Transverse colon (tissue), 4 donors: ENCODE measurements around the gene KRTAP5-5. TPM values are rescaled to one million over a fixed set of nuclear protein-coding genes. Genes with fewer than 3 reads are reported as not detected.
A peak's percentile ranks its signal among the peaks of the same experiment; 100 is the strongest.

Source experiments
- DNase-seq: peaks from one replicate; pipeline ENCODE4 v3.0.0-alpha.2; 2019
- H3K27ac ChIP-seq, 4 donors: fragments of 200-600 bp; sonication (generic); 2 replicates each; pipeline ENCODE4 v1.5.1; 2016 to 2018; ENCODE audit warnings: inconsistent platforms in 4 of 4
- H3K27me3 ChIP-seq: fragments of 200-600 bp; sonication (generic); 2 replicates; pipeline ENCODE4 v1.5.1; 2017; ENCODE audit warnings: inconsistent platforms
- H3K36me3 ChIP-seq, 4 donors: fragments of 200-600 bp; sonication (generic); 2 replicates each; pipeline ENCODE4 v1.5.1; 2017 to 2019; ENCODE audit warnings: inconsistent platforms in 4 of 4
- H3K4me1 ChIP-seq, 4 donors: fragments of 200-600 bp; sonication (generic); 2 replicates each; pipeline ENCODE4 v1.5.1; 2017 to 2020; ENCODE audit warnings: inconsistent platforms in 4 of 4
- H3K4me3 ChIP-seq, 4 donors: fragments of 200-600 bp; sonication (generic); 1 replicate in 1 of 4; 2 replicates in 3 of 4; pipeline versions ENCODE4 v1.5.1 to v1.6.1; 2017 to 2019; ENCODE audit warnings: inconsistent platforms in 4 of 4
- H3K9me3 ChIP-seq, 2 donors: fragments of 200-600 bp; sonication (generic); 2 replicates each; pipeline ENCODE4 v1.5.1; 2017 to 2019; ENCODE audit warnings: inconsistent platforms in 2 of 2
- CTCF ChIP-seq, 5 experiments: fragments of 200-600 bp in 3 of 5; fragments of 450-650 bp in 2 of 5; sonication (generic) in 3 of 5; IDR thresholded peaks; 1 replicate in 2 of 5; 2 replicates in 3 of 5; pipeline ENCODE4 v1.5.1; 2016 to 2017; ENCODE audit warnings: antibody characterized with exemption in 5 of 5, inconsistent platforms in 3 of 5, mild to moderate bottlenecking in 2 of 5, moderate library complexity in 1 of 5
- EP300 ChIP-seq: sonication (generic); formaldehyde crosslinking; IDR thresholded peaks from one replicate; pipeline ENCODE4 v1.6.1; 2017; ENCODE audit warnings: antibody characterized with exemption, low read depth
- POLR2A ChIP-seq: fragments of 450-650 bp; IDR thresholded peaks from one replicate; pipeline ENCODE4 v1.6.1; 2016; ENCODE audit warnings: antibody characterized with exemption, mild to moderate bottlenecking, moderate library complexity
- POLR2AphosphoS5 ChIP-seq, 3 donors: sonication (generic); formaldehyde crosslinking; IDR thresholded peaks; one replicate each; pipeline ENCODE4 v1.6.1; 2016; ENCODE audit warnings: antibody characterized with exemption in 3 of 3
- WGBS, 2 donors: methylation state at CpG; one replicate each; pipeline ENCODE4 v1.1.5; 2018; ENCODE audit warnings: low coverage in 1 of 2; 5-methylcytosine and 5-hydroxymethylcytosine counted together
- in situ Hi-C, 4 donors: fragments of 200-750 bp; cut with MboI; loops; one replicate each; pipeline versions ENCODE4 v1.15.0 to v1.15.1; 2017; ENCODE audit warnings: low sequenced_read_pairs in 3 of 4, low pct_ligation_motif_present in 1 of 4, low pct_unique_long_range_greater_than_20kb in 1 of 4
- intact Hi-C: fragments of 100-400 bp; cut with DNase I; formaldehyde crosslinking; loops from one replicate; pipeline ENCODE4 v1.15.1; 2023; ENCODE audit warnings: low total_unique reads
- total RNA-seq, 4 donors: library from RNA; depleted of rRNA; stranded (reverse); fragments of >200 nt; gene quantifications; one replicate each; pipeline ENCODE4 v1.1.0, GENCODE V29; 2016

Gene KRTAP5-5
- total RNA-seq, 4 donors from 2014 or later = not detected

GRCh38 chr11:1652026-1652425 lies 22.5 kb downstream of the KRTAP5-5 start:
- no peaks in the 10 kb centered on the region for H3K36me3 ChIP-seq
- H3K4me3 ChIP-seq = no peak overlapping the region
- intact Hi-C loops = loop anchor here (5.0 kb wide), 1 partner anchor 180 kb away; the partner anchor contains the start of gene SYT8
- DNase-seq = no peak
- TF ChIP-seq POLR2A = no peak
- TF ChIP-seq POLR2AphosphoS5 (IDR thresholded peaks at IDR 0.05) = no peak
- no peaks in the 10 kb centered on the region for H3K9me3 ChIP-seq
- 81% methylated on average over 19 of the region's 19 CpGs; no CpG with 5 or more reads in 1 of the 2 donors for WGBS, 2 donors
- H3K4me1 ChIP-seq = peaks cover 0 to 3% (median 0%) of the 10 kb centered on the region in 4 donors
- no peak overlapping the region for H3K27ac ChIP-seq
- H3K27me3 ChIP-seq = peaks cover 22% of the 10 kb centered on the region
- in situ Hi-C loops = loop anchor here in 1 of 4 donors (10.0 kb wide), 1 partner anchor 503 kb away; no protein-coding TSS in a partner anchor

GRCh38 chr11:1652442-1652770 lies 22.8 kb downstream of the KRTAP5-5 start:
- H3K4me3 ChIP-seq = no peak overlapping the region
- peaks cover 22% of the 10 kb centered on the region for H3K27me3 ChIP-seq
- H3K27ac ChIP-seq = no peak overlapping the region
- in situ Hi-C loops (loop anchor here in 1 of 4 donors (10.0 kb wide), 1 partner anchor 502 kb away; no protein-coding TSS in a partner anchor), intact Hi-C loops (loop anchor here (5.0 kb wide), 1 partner anchor 180 kb away; the partner anchor contains the start of gene SYT8)
- H3K9me3 ChIP-seq = no peaks in the 10 kb centered on the region
- no peaks in the 10 kb centered on the region for H3K36me3 ChIP-seq
- 43 to 53% methylated on average over 9 to 20 of the region's 20 CpGs for WGBS, 2 donors
- TF ChIP-seq POLR2AphosphoS5 (IDR thresholded peaks at IDR 0.05) (no peak), CTCF (IDR thresholded peaks at IDR 0.05) (no peak), POLR2A (no peak), EP300 (no peak)
- peaks cover 0 to 3% (median 0%) of the 10 kb centered on the region in 4 donors for H3K4me1 ChIP-seq
- DNase-seq = no peak

- Histone ChIP-seq H3K4me1 (peaks cover 0 to 3% (median 0%) of the 10 kb centered on the region in 4 donors), H3K9me3 (no peaks in the 10 kb centered on the region), H3K27ac (no peak overlapping the region), H3K36me3 (no peaks in the 10 kb centered on the region), H3K27me3 (peaks cover 22% of the 10 kb centered on the region), H3K4me3 (no peak overlapping the region)
- 35% methylated on average over 34 of the region's 34 CpGs; no CpG with 5 or more reads in 1 of the 2 donors for WGBS, 2 donors
- in situ Hi-C loops = loop anchor here in 1 of 4 donors (10.0 kb wide), 1 partner anchor 502 kb away; no protein-coding TSS in a partner anchor
- intact Hi-C loops = loop anchor here (5.0 kb wide), 1 partner anchor 179 kb away; the partner anchor contains the start of gene SYT8
- no peak for TF ChIP-seq POLR2A
- TF ChIP-seq CTCF (IDR thresholded peaks at IDR 0.05) = peak; percentile 95 to 99 (median 98)
- peak; percentile 77 for DNase-seq
These were observed 23.4 kb downstream of the KRTAP5-5 start for GRCh38 chr11:1652771-1653540.

- in situ Hi-C loops = loop anchor here in 1 of 4 donors (10.0 kb wide), 1 partner anchor 501 kb away; no protein-coding TSS in a partner anchor
- H3K27ac ChIP-seq = no peak overlapping the region
These were observed 24.2 kb downstream of the KRTAP5-5 start for GRCh38 chr11:1653541-1654387.

More at GRCh38 chr11:1653541-1654387, 24.2 kb downstream of the KRTAP5-5 start:
- no peaks in the 10 kb centered on the region for H3K9me3 ChIP-seq
- no peak for TF ChIP-seq POLR2A
- no peak for TF ChIP-seq EP300
- no peak for TF ChIP-seq POLR2AphosphoS5 (IDR thresholded peaks at IDR 0.05)
- no peak for TF ChIP-seq CTCF (IDR thresholded peaks at IDR 0.05)
- DNase-seq = no peak
- no peak overlapping the region for H3K4me3 ChIP-seq
- intact Hi-C loops = loop anchor here (5.0 kb wide), 1 partner anchor 179 kb away; the partner anchor contains the start of gene SYT8
- 80 to 84% methylated on average over 5 to 14 of the region's 14 CpGs for WGBS, 2 donors
- no peaks in the 10 kb centered on the region for H3K36me3 ChIP-seq
- peaks cover 0 to 3% (median 0%) of the 10 kb centered on the region in 4 donors for H3K4me1 ChIP-seq
- H3K27me3 ChIP-seq = peaks cover 24% of the 10 kb centered on the region
